ENCODE results near the gene NEAT1. TPM values are rescaled to one million over a fixed set of nuclear protein-coding genes. Genes with fewer than 3 reads are reported as not detected.

The NEAT1 gene
- total and polyA plus RNA-seq, 9 of the 15 experiments (the other 6 are each of a cell fraction or from before 2014, with no cell fraction given) = 20.1 to 389 (median 62.8) TPM

DNA sequence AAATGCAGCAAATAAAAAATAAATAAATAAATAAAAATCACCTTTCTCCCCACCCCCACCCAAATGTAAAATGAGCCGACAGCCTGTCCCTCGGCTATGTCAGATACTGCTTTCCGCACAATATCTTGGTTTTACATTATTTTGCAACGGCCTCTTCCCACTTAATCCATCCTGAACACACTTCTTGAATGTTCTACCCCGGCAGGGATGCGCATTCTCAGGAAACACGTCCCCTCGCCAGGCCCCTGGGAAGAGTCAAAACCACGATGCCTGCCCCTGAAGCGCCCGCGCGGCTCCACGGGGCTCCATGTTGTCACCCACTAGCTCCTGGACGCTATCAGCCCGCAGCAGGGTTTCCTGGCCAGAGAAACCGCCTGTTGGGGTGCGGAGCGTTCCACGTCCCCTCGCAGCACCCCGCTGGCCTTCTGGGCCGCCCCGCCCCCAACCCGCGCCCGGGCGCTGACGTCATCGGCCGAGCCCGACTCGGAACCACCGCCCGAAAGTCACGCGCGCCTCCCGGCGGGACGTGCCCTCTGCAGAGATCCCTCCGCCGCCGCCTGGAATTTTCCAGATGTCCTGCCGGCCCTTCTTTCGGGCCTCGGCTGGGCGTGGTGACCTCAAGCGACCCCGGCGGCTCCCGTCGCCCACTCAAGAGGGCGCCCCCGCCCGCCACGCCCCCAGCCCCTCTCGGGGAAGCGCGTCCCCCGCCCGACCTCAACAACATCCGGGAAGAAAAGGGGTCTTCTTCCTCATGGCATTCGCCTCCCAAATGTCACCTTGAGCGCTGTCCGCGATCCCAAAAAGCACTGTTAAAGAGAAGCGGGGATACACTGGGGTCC, 585 bp upstream of the NEAT1 start (continued):
- TF ChIP-seq ZNF79 (CRISPR knock-in tag; IDR thresholded peaks at IDR 0.05; ENCODE audit: low read depth) = peak; percentile 60; the same call in 1 of the 2 replicates
- TF ChIP-seq ZNF239 (CRISPR knock-in tag; IDR thresholded peaks at IDR 0.05) = peak; percentile 38; the same call in 1 of the 2 replicates
- no peak; a peak in 1 of 4 replicates for TF ChIP-seq ARNT (IDR thresholded peaks at IDR 0.05)
- TF ChIP-seq, protein P1, sequence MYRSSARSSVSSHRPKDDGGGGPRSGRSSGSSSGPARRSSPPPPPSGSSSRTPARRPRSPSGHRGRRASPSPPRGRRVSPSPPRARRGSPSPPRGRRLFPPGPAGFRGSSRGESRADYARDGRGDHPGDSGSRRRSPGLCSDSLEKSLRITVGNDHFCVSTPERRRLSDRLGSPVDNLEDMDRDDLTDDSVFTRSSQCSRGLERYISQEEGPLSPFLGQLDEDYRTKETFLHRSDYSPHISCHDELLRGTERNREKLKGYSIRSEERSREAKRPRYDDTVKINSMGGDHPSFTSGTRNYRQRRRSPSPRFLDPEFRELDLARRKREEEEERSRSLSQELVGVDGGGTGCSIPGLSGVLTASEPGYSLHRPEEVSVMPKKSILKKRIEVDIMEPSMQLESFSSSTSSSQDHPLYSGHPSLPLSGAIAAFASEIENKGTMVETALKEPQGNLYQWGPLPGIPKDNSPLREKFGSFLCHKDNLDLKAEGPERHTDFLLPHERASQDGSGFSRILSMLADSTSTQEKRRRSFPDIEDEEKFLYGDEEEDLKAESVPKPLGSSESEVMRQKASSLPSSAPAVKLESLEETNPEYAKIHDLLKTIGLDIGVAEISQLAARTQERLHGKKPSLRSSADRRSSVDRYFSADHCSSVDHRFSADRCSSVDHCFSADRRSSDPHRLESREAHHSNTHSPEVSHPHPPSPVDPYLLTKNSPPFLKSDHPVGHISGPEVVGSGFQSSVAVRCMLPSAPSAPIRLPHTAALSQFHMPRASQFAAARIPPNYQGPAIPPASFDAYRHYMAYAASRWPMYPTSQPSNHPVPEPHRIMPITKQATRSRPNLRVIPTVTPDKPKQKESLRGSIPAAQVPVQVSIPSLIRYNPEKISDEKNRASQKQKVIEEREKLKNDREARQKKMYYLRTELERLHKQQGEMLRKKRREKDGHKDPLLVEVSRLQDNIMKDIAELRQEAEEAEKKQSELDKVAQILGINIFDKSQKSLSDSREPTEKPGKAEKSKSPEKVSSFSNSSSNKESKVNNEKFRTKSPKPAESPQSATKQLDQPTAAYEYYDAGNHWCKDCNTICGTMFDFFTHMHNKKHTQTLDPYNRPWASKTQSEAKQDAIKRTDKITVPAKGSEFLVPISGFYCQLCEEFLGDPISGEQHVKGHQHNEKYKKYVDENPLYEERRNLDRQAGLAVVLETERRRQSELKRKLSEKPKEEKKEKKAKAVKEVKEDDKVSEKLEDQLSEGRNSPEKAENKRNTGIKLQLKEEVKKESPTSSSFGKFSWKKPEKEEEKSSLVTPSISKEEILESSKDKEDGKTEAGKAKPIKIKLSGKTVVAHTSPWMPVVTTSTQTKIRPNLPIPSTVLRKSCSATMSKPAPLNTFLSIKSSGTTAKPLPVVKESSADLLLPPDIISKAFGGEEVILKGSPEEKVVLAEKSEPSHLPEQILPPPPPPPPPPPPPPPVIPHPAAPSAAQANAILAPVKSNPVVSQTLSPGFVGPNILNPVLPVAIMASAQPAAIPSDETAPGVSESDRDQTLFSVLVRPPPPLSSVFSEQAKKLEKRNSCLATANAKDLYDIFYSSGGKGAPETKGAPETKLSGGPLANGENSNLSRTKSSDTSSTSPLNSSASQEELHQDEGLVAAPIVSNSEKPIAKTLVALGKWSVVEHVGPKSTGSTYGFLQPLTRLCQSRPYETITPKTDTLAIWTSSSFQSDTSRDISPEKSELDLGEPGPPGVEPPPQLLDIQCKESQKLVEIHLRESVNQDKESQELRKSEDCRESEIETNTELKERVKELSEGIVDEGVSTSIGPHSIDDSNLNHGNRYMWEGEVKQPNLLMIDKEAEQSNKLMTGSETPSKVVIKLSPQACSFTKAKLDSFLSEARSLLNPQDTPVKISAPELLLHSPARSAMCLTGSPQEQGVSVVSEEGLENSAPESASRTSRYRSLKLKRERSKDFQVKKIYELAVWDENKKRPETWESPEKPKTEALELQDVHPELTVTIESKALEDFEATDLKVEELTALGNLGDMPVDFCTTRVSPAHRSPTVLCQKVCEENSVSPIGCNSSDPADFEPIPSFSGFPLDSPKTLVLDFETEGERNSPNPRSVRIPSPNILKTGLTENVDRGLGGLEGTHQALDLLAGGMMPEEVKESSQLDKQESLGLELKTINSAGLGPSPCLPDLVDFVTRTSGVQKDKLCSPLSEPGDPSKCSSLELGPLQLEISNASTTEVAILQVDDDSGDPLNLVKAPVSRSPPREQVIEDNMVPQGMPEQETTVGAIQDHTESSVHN (IDR thresholded peaks at IDR 0.05; ENCODE audit: borderline replicate concordance in 1 of 2, low read depth in 1 of 2) = no peak
- TF ChIP-seq CBX1 (IDR thresholded peaks at IDR 0.05; ENCODE audit: low read depth) = no peak
- no peak for TF ChIP-seq TFAM (CRISPR knock-in tag; conservative IDR thresholded peaks at IDR 0.05)
- TF ChIP-seq, protein P2, sequence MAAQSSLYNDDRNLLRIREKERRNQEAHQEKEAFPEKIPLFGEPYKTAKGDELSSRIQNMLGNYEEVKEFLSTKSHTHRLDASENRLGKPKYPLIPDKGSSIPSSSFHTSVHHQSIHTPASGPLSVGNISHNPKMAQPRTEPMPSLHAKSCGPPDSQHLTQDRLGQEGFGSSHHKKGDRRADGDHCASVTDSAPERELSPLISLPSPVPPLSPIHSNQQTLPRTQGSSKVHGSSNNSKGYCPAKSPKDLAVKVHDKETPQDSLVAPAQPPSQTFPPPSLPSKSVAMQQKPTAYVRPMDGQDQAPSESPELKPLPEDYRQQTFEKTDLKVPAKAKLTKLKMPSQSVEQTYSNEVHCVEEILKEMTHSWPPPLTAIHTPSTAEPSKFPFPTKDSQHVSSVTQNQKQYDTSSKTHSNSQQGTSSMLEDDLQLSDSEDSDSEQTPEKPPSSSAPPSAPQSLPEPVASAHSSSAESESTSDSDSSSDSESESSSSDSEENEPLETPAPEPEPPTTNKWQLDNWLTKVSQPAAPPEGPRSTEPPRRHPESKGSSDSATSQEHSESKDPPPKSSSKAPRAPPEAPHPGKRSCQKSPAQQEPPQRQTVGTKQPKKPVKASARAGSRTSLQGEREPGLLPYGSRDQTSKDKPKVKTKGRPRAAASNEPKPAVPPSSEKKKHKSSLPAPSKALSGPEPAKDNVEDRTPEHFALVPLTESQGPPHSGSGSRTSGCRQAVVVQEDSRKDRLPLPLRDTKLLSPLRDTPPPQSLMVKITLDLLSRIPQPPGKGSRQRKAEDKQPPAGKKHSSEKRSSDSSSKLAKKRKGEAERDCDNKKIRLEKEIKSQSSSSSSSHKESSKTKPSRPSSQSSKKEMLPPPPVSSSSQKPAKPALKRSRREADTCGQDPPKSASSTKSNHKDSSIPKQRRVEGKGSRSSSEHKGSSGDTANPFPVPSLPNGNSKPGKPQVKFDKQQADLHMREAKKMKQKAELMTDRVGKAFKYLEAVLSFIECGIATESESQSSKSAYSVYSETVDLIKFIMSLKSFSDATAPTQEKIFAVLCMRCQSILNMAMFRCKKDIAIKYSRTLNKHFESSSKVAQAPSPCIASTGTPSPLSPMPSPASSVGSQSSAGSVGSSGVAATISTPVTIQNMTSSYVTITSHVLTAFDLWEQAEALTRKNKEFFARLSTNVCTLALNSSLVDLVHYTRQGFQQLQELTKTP (IDR thresholded peaks at IDR 0.05; ENCODE audit: low read depth in 1 of 2, partially characterized antibody in 2 of 2) = peak in 1 of 2 experiments; percentile 55
- TF ChIP-seq L3MBTL2 (IDR thresholded peaks at IDR 0.05) = peak; percentile 59
- TF ChIP-seq, protein P3, sequence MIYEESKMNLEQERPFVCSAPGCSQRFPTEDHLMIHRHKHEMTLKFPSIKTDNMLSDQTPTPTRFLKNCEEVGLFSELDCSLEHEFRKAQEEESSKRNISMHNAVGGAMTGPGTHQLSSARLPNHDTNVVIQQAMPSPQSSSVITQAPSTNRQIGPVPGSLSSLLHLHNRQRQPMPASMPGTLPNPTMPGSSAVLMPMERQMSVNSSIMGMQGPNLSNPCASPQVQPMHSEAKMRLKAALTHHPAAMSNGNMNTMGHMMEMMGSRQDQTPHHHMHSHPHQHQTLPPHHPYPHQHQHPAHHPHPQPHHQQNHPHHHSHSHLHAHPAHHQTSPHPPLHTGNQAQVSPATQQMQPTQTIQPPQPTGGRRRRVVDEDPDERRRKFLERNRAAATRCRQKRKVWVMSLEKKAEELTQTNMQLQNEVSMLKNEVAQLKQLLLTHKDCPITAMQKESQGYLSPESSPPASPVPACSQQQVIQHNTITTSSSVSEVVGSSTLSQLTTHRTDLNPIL (CRISPR knock-in tag; IDR thresholded peaks at IDR 0.05) = no peak
- TF ChIP-seq RBM39 (optimal IDR thresholded peaks at IDR 0.05; ENCODE audit: low read depth, low read length) = no peak
- no peak for TF ChIP-seq ASH1L (IDR thresholded peaks at IDR 0.05; ENCODE audit: borderline replicate concordance, low read depth, partially characterized antibody)

Measured in K562 (cell line).